ENCODE data around the gene ZBTB32.

The ZBTB32 gene

GRCh38 chr19:35713506-35713850, 9.1 kb downstream of the ZBTB32 start:
- Mint-ChIP-seq H3K27ac (no peak overlapping the region), H3K36me3 (ENCODE audit: low read depth) (no peaks in the 10 kb centered on the region), H3K27me3 (ENCODE audit: low read depth, poor library complexity) (peaks cover 47% of the 10 kb centered on the region), H3K4me1 (peaks cover 20% of the 10 kb centered on the region), H3K4me3 (no peak overlapping the region), H3K9me3 (no peaks in the 10 kb centered on the region)
- DNase-seq: no peak
- TF ChIP-seq CTCF (IDR thresholded peaks at IDR 0.05): no peak

- Mint-ChIP-seq H3K4me1 (peaks cover 24% of the 10 kb centered on the region), H3K27ac (no peak overlapping the region), H3K36me3 (ENCODE audit: low read depth) (no peaks in the 10 kb centered on the region), H3K27me3 (ENCODE audit: low read depth, poor library complexity) (peaks cover 43% of the 10 kb centered on the region), H3K4me3 (no peak overlapping the region), H3K9me3 (no peaks in the 10 kb centered on the region)
- no peak for TF ChIP-seq CTCF (IDR thresholded peaks at IDR 0.05)
- DNase-seq: no peak
Observed at GRCh38 chr19:35713904-35714495, 9.6 kb downstream of the ZBTB32 start.

GRCh38 chr19:35714601-35715354, 10.4 kb downstream of the ZBTB32 start:
- H3K27ac Mint-ChIP-seq: no peak overlapping the region

GRCh38 chr19:35715355-35715809, 11.0 kb downstream of the ZBTB32 start:
- peaks cover 4% of the 10 kb centered on the region for H3K36me3 Mint-ChIP-seq (ENCODE audit: low read depth)
- no peak overlapping the region for H3K4me3 Mint-ChIP-seq
- DNase-seq: no peak
- peaks cover 35% of the 10 kb centered on the region for H3K4me1 Mint-ChIP-seq
- no peak for TF ChIP-seq CTCF (IDR thresholded peaks at IDR 0.05)
- H3K27ac Mint-ChIP-seq: no peak overlapping the region
- peaks cover 42% of the 10 kb centered on the region for H3K27me3 Mint-ChIP-seq (ENCODE audit: low read depth, poor library complexity)
- no peaks in the 10 kb centered on the region for H3K9me3 Mint-ChIP-seq

More at GRCh38 chr19:35714601-35715354, 10.4 kb downstream of the ZBTB32 start:
- no peak for DNase-seq
- no peaks in the 10 kb centered on the region for H3K36me3 Mint-ChIP-seq (ENCODE audit: low read depth)
- H3K4me3 Mint-ChIP-seq: peak overlapping the region; percentile 74
- H3K27me3 Mint-ChIP-seq (ENCODE audit: low read depth, poor library complexity): peaks cover 42% of the 10 kb centered on the region
- no peak for TF ChIP-seq CTCF (IDR thresholded peaks at IDR 0.05)
- no peaks in the 10 kb centered on the region for H3K9me3 Mint-ChIP-seq
- peaks cover 31% of the 10 kb centered on the region for H3K4me1 Mint-ChIP-seq

GRCh38 chr19:35715981-35716800, 11.8 kb downstream of the ZBTB32 start:
- Mint-ChIP-seq H3K27ac (peak overlapping the region; percentile 90), H3K4me1 (peaks cover 35% of the 10 kb centered on the region), H3K9me3 (no peaks in the 10 kb centered on the region), H3K27me3 (ENCODE audit: low read depth, poor library complexity) (peaks cover 38% of the 10 kb centered on the region), H3K4me3 (peak overlapping the region; percentile 91), H3K36me3 (ENCODE audit: low read depth) (peaks cover 5% of the 10 kb centered on the region)
- peak; percentile 73 for DNase-seq
- TF ChIP-seq CTCF (IDR thresholded peaks at IDR 0.05): no peak
